H1 (cell line): ENCODE data around the gene IFT172. TPM values are rescaled to one million over a fixed set of nuclear protein-coding genes. Genes with fewer than 3 reads are reported as not detected.

Source experiments
- CTCF ChIA-PET: fragments of 300-600 bp; sonication (Branson Sonifier 250); formaldehyde crosslinking; loops from one replicate; lab custom pipeline; 2021; ENCODE audit not compliant: partially characterized antibody; lab: Charles Lee
- POLR2A ChIA-PET: fragments of 300-600 bp; sonication (Branson Sonifier 250); formaldehyde crosslinking; loops from one replicate; lab custom pipeline; 2021; ENCODE audit warnings: inconsistent platforms; ENCODE audit not compliant: partially characterized antibody; lab: Charles Lee
- DNase-seq, 2 experiments: peaks; one replicate each; pipeline versions ENCODE4 v3.0.0 to v3.0.0-alpha.2; 2010 to 2022; ENCODE audit warnings: low spot score in 2 of 2, low read depth in 1 of 2, mixed read lengths in 1 of 2
- FAIRE-seq: peaks from 2 replicates; lab custom pipeline; 2011; peaks lifted over from hg19 to GRCh38; lab: Jason Lieb, UNC
- H2AFZ ChIP-seq: 2 replicates; pipeline ENCODE4 v1.8.1; 2012; ENCODE audit warnings: low read length, inconsistent platforms
- H2AK5ac ChIP-seq: 2 replicates; pipeline ENCODE4 v1.6.1; 2013; ENCODE audit warnings: low read depth, low read length
- H2BK120ac ChIP-seq: replicated peaks from 2 replicates; pipeline ENCODE3; 2013; ENCODE audit warnings: low read depth, low read length, inconsistent platforms
- H2BK12ac ChIP-seq: 2 replicates; pipeline ENCODE4 v1.6.1; 2013; ENCODE audit warnings: low read depth, low read length
- H2BK15ac ChIP-seq: 2 replicates; pipeline ENCODE4 v1.6.1; 2013; ENCODE audit warnings: low read length
- H2BK20ac ChIP-seq: 2 replicates; pipeline ENCODE4 v1.6.1; 2013; ENCODE audit warnings: low read length
- H2BK5ac ChIP-seq: 2 replicates; pipeline ENCODE4 v1.6.1; 2013; ENCODE audit warnings: low read depth, low read length
- H3K14ac ChIP-seq: 2 replicates; pipeline ENCODE4 v1.6.1; 2013; ENCODE audit warnings: inconsistent platforms; ENCODE audit not compliant: insufficient read length
- H3K18ac ChIP-seq: 2 replicates; pipeline ENCODE4 v1.6.1; 2013; ENCODE audit warnings: low read length; ENCODE audit errors: extremely low read depth
- H3K23ac ChIP-seq: 2 replicates; pipeline ENCODE4 v1.6.1; 2013; ENCODE audit warnings: inconsistent platforms; ENCODE audit not compliant: insufficient read length
- H3K23me2 ChIP-seq: 2 replicates; pipeline ENCODE4 v1.6.1; 2013; ENCODE audit warnings: low read depth, low read length
- H3K27ac ChIP-seq: 2 replicates; pipeline ENCODE4 v1.6.1; 2011; ENCODE audit warnings: low read depth, low read length, inconsistent platforms
- H3K27me3 ChIP-seq, 4 experiments: replicated peaks in 1 of 4; 1 replicate in 1 of 4; 2 replicates in 3 of 4; pipeline versions ENCODE4 v1.6.1 to v1.8.1; 2011 to 2013; ENCODE audit warnings: low read length in 3 of 4, mild to moderate bottlenecking in 3 of 4, inconsistent platforms in 2 of 4, mixed read lengths in 2 of 4, moderate library complexity in 1 of 4; ENCODE audit not compliant: control insufficient read depth in 3 of 4, insufficient read depth in 3 of 4; ENCODE audit errors: extremely low read depth in 1 of 4
- H3K36me3 ChIP-seq, 4 experiments: 2 replicates each; pipeline versions ENCODE4 v1.6.1 to v1.8.1; 2011 to 2013; ENCODE audit warnings: mild to moderate bottlenecking in 4 of 4, low read length in 3 of 4, moderate library complexity in 2 of 4, control low read depth in 1 of 4, inconsistent platforms in 1 of 4; ENCODE audit not compliant: insufficient read depth in 4 of 4, control insufficient read depth in 2 of 4
- H3K4ac ChIP-seq: replicated peaks from 2 replicates; pipeline ENCODE3; 2013; ENCODE audit warnings: low read length, low read depth, mixed read lengths, inconsistent platforms; ENCODE audit not compliant: insufficient read length
- H3K4me1 ChIP-seq, 4 experiments: replicated peaks in 1 of 4; 1 replicate in 1 of 4; 2 replicates in 3 of 4; pipeline versions ENCODE4 v1.6.1 to v1.8.1; 2011 to 2013; ENCODE audit warnings: low read length in 3 of 4, inconsistent platforms in 2 of 4, mixed read lengths in 1 of 4; ENCODE audit not compliant: insufficient read depth in 4 of 4, control insufficient read depth in 3 of 4
- H3K4me2 ChIP-seq, 2 experiments: 2 replicates each; pipeline versions ENCODE4 v1.6.1 to v1.8.1; 2011 to 2013; ENCODE audit warnings: low read depth in 2 of 2, low read length in 2 of 2, control low read depth in 1 of 2, inconsistent platforms in 1 of 2, mild to moderate bottlenecking in 1 of 2; ENCODE audit not compliant: insufficient read depth in 1 of 2
- H3K4me3 ChIP-seq, 4 experiments: fragments of 200-600, 300-600 bp in 1 of 4; sonication (generic), shearing (Covaris generic), sonication (Bioruptor Twin) in 1 of 4; 2 replicates each; pipeline versions ENCODE4 v1.5.1 to v1.8.1; 2011 to 2016; ENCODE audit warnings: low read length in 4 of 4, low read depth in 3 of 4, control low read depth in 2 of 4, inconsistent platforms in 2 of 4, mild to moderate bottlenecking in 2 of 4, mixed read lengths in 1 of 4, moderate library complexity in 1 of 4; ENCODE audit not compliant: insufficient read depth in 2 of 4; ENCODE audit errors: extremely low read depth in 1 of 4
- H3K56ac ChIP-seq: replicated peaks from 2 replicates; pipeline ENCODE3; 2013; ENCODE audit warnings: low read depth, mild to moderate bottlenecking, mixed read lengths, low read length, inconsistent platforms; ENCODE audit not compliant: insufficient read length
- H3K79me1 ChIP-seq: 2 replicates; pipeline ENCODE4 v1.6.1; 2013; ENCODE audit warnings: low read depth, low read length, control low read depth
- H3K79me2 ChIP-seq, 2 experiments: 2 replicates each; pipeline versions ENCODE4 v1.6.1 to v1.8.1; 2012 to 2013; ENCODE audit warnings: low read length in 2 of 2, mild to moderate bottlenecking in 2 of 2, inconsistent platforms in 1 of 2; ENCODE audit not compliant: insufficient read depth in 2 of 2, control insufficient read depth in 1 of 2
- H3K9ac ChIP-seq, 4 experiments: replicated peaks in 1 of 4; 1 replicate in 1 of 4; 2 replicates in 3 of 4; pipeline versions ENCODE4 v1.6.1 to v1.8.1; 2011 to 2013; ENCODE audit warnings: low read depth in 3 of 4, low read length in 3 of 4, control low read depth in 2 of 4, mild to moderate bottlenecking in 2 of 4, moderate library complexity in 2 of 4, inconsistent platforms in 1 of 4; ENCODE audit errors: extremely low read depth in 1 of 4
- H3K9me3 ChIP-seq, 2 experiments: 2 replicates each; pipeline versions ENCODE4 v1.6.1 to v1.8.1; 2012 to 2013; ENCODE audit warnings: mild to moderate bottlenecking in 2 of 2, moderate library complexity in 2 of 2, control low read depth in 1 of 2, inconsistent platforms in 1 of 2, low read depth in 1 of 2, low read length in 1 of 2, mixed read lengths in 1 of 2; ENCODE audit not compliant: insufficient read depth in 2 of 2
- H4K20me1 ChIP-seq, 2 experiments: replicated peaks in 1 of 2; 2 replicates each; pipeline versions ENCODE3 to v1.8.1; 2011 to 2013; ENCODE audit warnings: inconsistent platforms in 2 of 2, low read length in 2 of 2, mild to moderate bottlenecking in 1 of 2; ENCODE audit not compliant: insufficient read depth in 2 of 2, control insufficient read depth in 1 of 2
- H4K5ac ChIP-seq: 2 replicates; pipeline ENCODE4 v1.6.1; 2013; ENCODE audit warnings: low read length, low read depth, mixed read lengths, inconsistent platforms; ENCODE audit not compliant: insufficient read length
- H4K8ac ChIP-seq: 2 replicates; pipeline ENCODE4 v1.8.0; 2013; ENCODE audit warnings: mild to moderate bottlenecking, moderate library complexity, low read length, inconsistent platforms; ENCODE audit not compliant: insufficient read depth; ENCODE audit errors: extremely low read depth
- H4K91ac ChIP-seq: replicated peaks from 2 replicates; pipeline ENCODE3; 2013; ENCODE audit warnings: low read length, mixed read lengths, inconsistent platforms; ENCODE audit not compliant: insufficient read length
- ATF3 ChIP-seq: IDR thresholded peaks from 2 replicates; pipeline ENCODE4 v1.6.1; 2011; ENCODE audit warnings: low read depth, mild to moderate bottlenecking, low read length; ENCODE audit not compliant: insufficient read depth
- NANOG ChIP-seq: IDR thresholded peaks from 2 replicates; pipeline ENCODE4 v1.6.1; 2011; ENCODE audit warnings: low read length, low read depth, mild to moderate bottlenecking, inconsistent platforms; ENCODE audit not compliant: insufficient read depth, poor library complexity, severe bottlenecking
- RXRA ChIP-seq: IDR thresholded peaks from 2 replicates; pipeline ENCODE4 v1.6.1; 2011; ENCODE audit warnings: low read depth, mild to moderate bottlenecking, low read length, moderate library complexity; ENCODE audit not compliant: insufficient read depth
- TCF12 ChIP-seq: IDR thresholded peaks from 2 replicates; pipeline ENCODE4 v1.6.1; 2011; ENCODE audit warnings: low read depth, mild to moderate bottlenecking, low read length
- YY1 ChIP-seq: IDR thresholded peaks from 2 replicates; pipeline ENCODE4 v1.6.1; 2011; ENCODE audit warnings: low read depth, mild to moderate bottlenecking, low read length
- WGBS, 2 experiments: shearing (Covaris generic) in 1 of 2; methylation state at CpG; one replicate each; pipeline versions ENCODE4 v1.1.6 to v1.1.7; 2013 to 2015; ENCODE audit warnings: low lambda C conversion rate in 2 of 2, mixed read lengths in 2 of 2, inconsistent platforms in 1 of 2, low coverage in 1 of 2, missing lambda C conversion rate in 1 of 2; ENCODE audit not compliant: insufficient replicate concordance in 2 of 2, insufficient coverage in 1 of 2, insufficient read length in 1 of 2; ENCODE audit errors: extremely low coverage in 1 of 2, missing lambda C conversion rate in 1 of 2; 5-methylcytosine and 5-hydroxymethylcytosine counted together
- polyA plus RNA-seq, 7 experiments: library from polyadenylated mRNA; depleted of rRNA in 3 of 7; stranded (reverse) in 5 of 7; unstranded in 2 of 7; fragments of >200 nt in 5 of 7; fragments of 200-250 nt in 2 of 7; gene quantifications; 1 replicate in 5 of 7; 2 replicates in 1 of 7; 4 replicates in 1 of 7; pipeline versions ENCODE4 v1.2.1 to v1.2.3, GENCODE V29; 2011 to 2013; ENCODE audit warnings: missing spikeins in 2 of 7, mixed read lengths in 2 of 7
- total RNA-seq: library from RNA; stranded (reverse); fragmentation: NEBNext Ultra II Directional; extraction: Animal tissue kit (Norgen Biotek cat#: 25700); gene quantifications from 2 replicates; pipeline ENCODE4 v1.2.1, GENCODE V29; 2021

The IFT172 gene
- total and polyA plus RNA-seq, 2 of the 8 experiments (the other 6 are each of a cell fraction or from before 2014, with no cell fraction given): 13.5 to 14.0 TPM

- Histone ChIP-seq H3K23me2 (peaks cover 7% of the 10 kb centered on the region), H3K79me2 (peaks cover 7 to 16% of the 10 kb centered on the region in 2 experiments), H3K4me2 (no peak overlapping the region), H3K56ac (no peak overlapping the region), H2BK15ac (no peak overlapping the region), H2BK12ac (no peak overlapping the region), H2BK120ac (no peak overlapping the region), H4K91ac (no peak overlapping the region), H3K79me1 (no peaks in the 10 kb centered on the region), H4K5ac (no peak overlapping the region), H3K27ac (no peak overlapping the region), H2AK5ac (no peak overlapping the region), H4K8ac (no peak overlapping the region), H3K4me1 (peaks cover 0 to 5% (median 3%) of the 10 kb centered on the region in 4 experiments; a peak in 4 of 7 replicates), H3K23ac (no peak overlapping the region), H2BK20ac (no peak overlapping the region), H3K18ac (no peak overlapping the region), H3K4me3 (no peak overlapping the region), H3K9me3 (no peaks in the 10 kb centered on the region), H3K14ac (no peak overlapping the region), H3K9ac (no peak overlapping the region), H2BK5ac (no peak overlapping the region), H3K36me3 (peaks cover 0 to under 1% (median 0%) of the 10 kb centered on the region in 4 experiments; a peak in 1 of 8 replicates), H3K4ac (no peak overlapping the region), H2AFZ (no peak overlapping the region), H3K27me3 (no peaks in the 10 kb centered on the region), H4K20me1 (peaks cover 0 to 2% of the 10 kb centered on the region in 2 experiments)
- TF ChIP-seq ATF3 (no peak), NANOG (no peak), YY1 (no peak), RXRA (no peak), TCF12 (no peak)
- ChIA-PET POLR2A (no interaction called here), CTCF (interaction anchor here (0.6 kb wide), 1 partner anchor 22 kb away, joined by 4 read pairs; no protein-coding TSS in a partner anchor)
- WGBS, 2 experiments: 88% methylated on average over 9 of the region's 9 CpGs; no CpG with 5 or more reads in 1 of the 2 experiments
- FAIRE-seq (no peak), DNase-seq (no peak)
Measured at GRCh38 chr2:27412419-27413152, 77.0 kb downstream of the IFT172 start.
